ENCODE measurements around the gene CDC42SE2. TPM values are rescaled to one million over a fixed set of nuclear protein-coding genes. Genes with fewer than 3 reads are reported as not detected.
"Not testable (repeated sequence)": the region's sequence is repeated elsewhere in the genome, so short reads cannot be mapped to it uniquely, and the experiment has no call there.

Gene CDC42SE2
- total RNA-seq, 1 donor from 2014 or later, result 24.1 TPM

GRCh38 chr5:131377785-131378325 lies 114.0 kb downstream of the CDC42SE2 start:
- peaks cover 31% of the 10 kb centered on the region for H3K4me1 Mint-ChIP-seq
- no peak overlapping the region for H3K27ac Mint-ChIP-seq (ENCODE audit: unreplicated experiment)
- no peaks in the 10 kb centered on the region for H3K36me3 Mint-ChIP-seq (ENCODE audit: low read depth)
- no peak for TF ChIP-seq CTCF (conservative IDR thresholded peaks at IDR 0.05)
- H3K9me3 Mint-ChIP-seq, result no peaks in the 10 kb centered on the region
- no peak for DNase-seq (ENCODE audit: low read depth, low spot score)
- H3K27me3 Mint-ChIP-seq (ENCODE audit: low read depth), result no peaks in the 10 kb centered on the region
- H3K4me3 Mint-ChIP-seq, result no peak overlapping the region

GRCh38 chr5:131378721-131379541 lies 115.1 kb downstream of the CDC42SE2 start:
- H3K4me1 Mint-ChIP-seq, result peaks cover 35% of the 10 kb centered on the region
- no peak for DNase-seq (ENCODE audit: low read depth, low spot score)
- H3K9me3 Mint-ChIP-seq, result no peaks in the 10 kb centered on the region
- H3K36me3 Mint-ChIP-seq (ENCODE audit: low read depth), result no peaks in the 10 kb centered on the region
- no peak overlapping the region for H3K27ac Mint-ChIP-seq (ENCODE audit: unreplicated experiment)
- H3K27me3 Mint-ChIP-seq (ENCODE audit: low read depth), result no peaks in the 10 kb centered on the region
- H3K4me3 Mint-ChIP-seq, result no peak overlapping the region
- TF ChIP-seq CTCF (conservative IDR thresholded peaks at IDR 0.05), result no peak

GRCh38 chr5:131379723-131380122 lies 115.9 kb downstream of the CDC42SE2 start:
- no peak for TF ChIP-seq CTCF (conservative IDR thresholded peaks at IDR 0.05)
- peaks cover 35% of the 10 kb centered on the region for H3K4me1 Mint-ChIP-seq
- H3K27me3 Mint-ChIP-seq (ENCODE audit: low read depth), result no peaks in the 10 kb centered on the region
- H3K9me3 Mint-ChIP-seq, result no peaks in the 10 kb centered on the region
- no peak for DNase-seq (ENCODE audit: low read depth, low spot score)
- no peak overlapping the region for H3K27ac Mint-ChIP-seq (ENCODE audit: unreplicated experiment)
- no peak overlapping the region for H3K4me3 Mint-ChIP-seq
- H3K36me3 Mint-ChIP-seq (ENCODE audit: low read depth), result no peaks in the 10 kb centered on the region

- not testable (repeated sequence) for DNase-seq (ENCODE audit: low read depth, low spot score); H3K27ac Mint-ChIP-seq (ENCODE audit: unreplicated experiment); H3K4me3 Mint-ChIP-seq; H3K27me3 Mint-ChIP-seq (ENCODE audit: low read depth); H3K36me3 Mint-ChIP-seq (ENCODE audit: low read depth); H3K9me3 Mint-ChIP-seq
- H3K4me1 Mint-ChIP-seq, result peaks cover 33% of the 10 kb centered on the region
Observed at GRCh38 chr5:131380238-131380637, 116.4 kb downstream of the CDC42SE2 start.

GRCh38 chr5:131381021-131381420 lies 117.2 kb downstream of the CDC42SE2 start:
- Mint-ChIP-seq H3K4me3 (no peak overlapping the region), H3K9me3 (no peaks in the 10 kb centered on the region), H3K27me3 (ENCODE audit: low read depth) (no peaks in the 10 kb centered on the region), H3K27ac (ENCODE audit: unreplicated experiment) (peak overlapping the region; percentile 0), H3K36me3 (ENCODE audit: low read depth) (no peaks in the 10 kb centered on the region), H3K4me1 (peaks cover 29% of the 10 kb centered on the region)
- no peak for DNase-seq (ENCODE audit: low read depth, low spot score)
- no peak for TF ChIP-seq CTCF (conservative IDR thresholded peaks at IDR 0.05)

- no peak overlapping the region for H3K4me3 Mint-ChIP-seq
- H3K27me3 Mint-ChIP-seq (ENCODE audit: low read depth), result no peaks in the 10 kb centered on the region
- H3K4me1 Mint-ChIP-seq, result peaks cover 37% of the 10 kb centered on the region
- H3K36me3 Mint-ChIP-seq (ENCODE audit: low read depth), result no peaks in the 10 kb centered on the region
- H3K27ac Mint-ChIP-seq (ENCODE audit: unreplicated experiment), result no peak overlapping the region
- H3K9me3 Mint-ChIP-seq, result no peaks in the 10 kb centered on the region
- DNase-seq (ENCODE audit: low read depth, low spot score), result no peak
- no peak for TF ChIP-seq CTCF (conservative IDR thresholded peaks at IDR 0.05)
Observed at GRCh38 chr5:131381777-131382176, 117.9 kb downstream of the CDC42SE2 start.
